Subcutaneous adipose tissue (tissue), 4 donors: ENCODE measurements around the gene COX8A. TPM values are rescaled to one million over a fixed set of nuclear protein-coding genes. Genes with fewer than 3 reads are reported as not detected.

Experiments used
- total RNA-seq, 4 donors: library from RNA; depleted of rRNA; stranded (reverse); fragments of >200 nt; gene quantifications; one replicate each; pipeline ENCODE4 v1.1.0, GENCODE V29; 2016
- TF ChIP-seq, protein P1 (sequence below): fragments of 450-650 bp; IDR thresholded peaks from one replicate; pipeline ENCODE4 v1.5.1; 2016; ENCODE audit warnings: low read depth, mild to moderate bottlenecking, control low read depth, antibody characterized with exemption, moderate library complexity

The COX8A gene
- total RNA-seq, 4 donors from 2014 or later = 299 to 526 (median 371) TPM

DNA sequence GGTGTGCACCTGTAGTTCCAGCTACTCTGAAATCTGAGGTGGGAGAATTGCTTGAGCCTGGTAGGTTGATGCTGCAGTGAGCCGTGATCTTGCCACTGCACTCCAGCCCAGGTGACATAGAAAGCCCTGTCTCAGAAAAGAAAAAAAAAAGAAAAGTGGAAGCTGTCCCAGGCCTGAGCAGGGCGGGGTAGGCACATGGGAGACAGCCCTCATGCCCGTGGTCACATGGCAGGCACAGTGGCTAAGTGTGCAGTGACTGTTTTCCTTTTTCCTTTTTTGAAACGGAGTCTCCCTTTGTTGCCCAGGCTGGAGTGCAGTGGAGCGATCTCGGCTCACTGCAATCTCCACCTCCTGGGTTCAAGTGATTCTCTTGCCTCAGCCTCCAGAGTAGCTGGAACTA lies 19.6 kb downstream of the COX8A start:
- TF ChIP-seq, protein P1, sequence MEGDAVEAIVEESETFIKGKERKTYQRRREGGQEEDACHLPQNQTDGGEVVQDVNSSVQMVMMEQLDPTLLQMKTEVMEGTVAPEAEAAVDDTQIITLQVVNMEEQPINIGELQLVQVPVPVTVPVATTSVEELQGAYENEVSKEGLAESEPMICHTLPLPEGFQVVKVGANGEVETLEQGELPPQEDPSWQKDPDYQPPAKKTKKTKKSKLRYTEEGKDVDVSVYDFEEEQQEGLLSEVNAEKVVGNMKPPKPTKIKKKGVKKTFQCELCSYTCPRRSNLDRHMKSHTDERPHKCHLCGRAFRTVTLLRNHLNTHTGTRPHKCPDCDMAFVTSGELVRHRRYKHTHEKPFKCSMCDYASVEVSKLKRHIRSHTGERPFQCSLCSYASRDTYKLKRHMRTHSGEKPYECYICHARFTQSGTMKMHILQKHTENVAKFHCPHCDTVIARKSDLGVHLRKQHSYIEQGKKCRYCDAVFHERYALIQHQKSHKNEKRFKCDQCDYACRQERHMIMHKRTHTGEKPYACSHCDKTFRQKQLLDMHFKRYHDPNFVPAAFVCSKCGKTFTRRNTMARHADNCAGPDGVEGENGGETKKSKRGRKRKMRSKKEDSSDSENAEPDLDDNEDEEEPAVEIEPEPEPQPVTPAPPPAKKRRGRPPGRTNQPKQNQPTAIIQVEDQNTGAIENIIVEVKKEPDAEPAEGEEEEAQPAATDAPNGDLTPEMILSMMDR = no peak

- TF ChIP-seq, protein P1 = no peak
Measured at GRCh38 chr11:63996512-63996911, 22.1 kb downstream of the COX8A start.

DNA sequence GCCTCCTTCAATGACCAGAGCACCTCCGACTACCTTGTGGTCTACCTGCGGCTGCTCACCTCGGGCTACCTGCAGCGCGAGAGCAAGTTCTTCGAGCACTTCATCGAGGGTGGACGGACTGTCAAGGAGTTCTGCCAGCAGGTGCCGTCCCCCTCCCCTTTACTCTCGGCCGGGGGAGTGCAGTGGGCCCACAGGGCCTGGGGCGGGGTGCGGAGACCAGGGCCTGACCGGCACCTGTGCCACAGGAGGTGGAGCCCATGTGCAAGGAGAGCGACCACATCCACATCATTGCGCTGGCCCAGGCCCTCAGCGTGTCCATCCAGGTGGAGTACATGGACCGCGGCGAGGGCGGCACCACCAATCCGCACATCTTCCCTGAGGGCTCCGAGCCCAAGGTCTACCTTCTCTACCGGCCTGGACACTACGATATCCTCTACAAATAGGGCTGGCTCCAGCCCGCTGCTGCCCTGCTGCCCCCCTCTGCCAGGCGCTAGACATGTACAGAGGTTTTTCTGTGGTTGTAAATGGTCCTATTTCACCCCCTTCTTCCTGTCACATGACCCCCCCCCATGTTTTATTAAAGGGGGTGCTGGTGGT lies 22.8 kb downstream of the COX8A start:
- TF ChIP-seq, protein P1 = no peak

GRCh38 chr11:63997801-63998337 lies 23.4 kb downstream of the COX8A start:
- TF ChIP-seq, protein P1 = no peak

DNA sequence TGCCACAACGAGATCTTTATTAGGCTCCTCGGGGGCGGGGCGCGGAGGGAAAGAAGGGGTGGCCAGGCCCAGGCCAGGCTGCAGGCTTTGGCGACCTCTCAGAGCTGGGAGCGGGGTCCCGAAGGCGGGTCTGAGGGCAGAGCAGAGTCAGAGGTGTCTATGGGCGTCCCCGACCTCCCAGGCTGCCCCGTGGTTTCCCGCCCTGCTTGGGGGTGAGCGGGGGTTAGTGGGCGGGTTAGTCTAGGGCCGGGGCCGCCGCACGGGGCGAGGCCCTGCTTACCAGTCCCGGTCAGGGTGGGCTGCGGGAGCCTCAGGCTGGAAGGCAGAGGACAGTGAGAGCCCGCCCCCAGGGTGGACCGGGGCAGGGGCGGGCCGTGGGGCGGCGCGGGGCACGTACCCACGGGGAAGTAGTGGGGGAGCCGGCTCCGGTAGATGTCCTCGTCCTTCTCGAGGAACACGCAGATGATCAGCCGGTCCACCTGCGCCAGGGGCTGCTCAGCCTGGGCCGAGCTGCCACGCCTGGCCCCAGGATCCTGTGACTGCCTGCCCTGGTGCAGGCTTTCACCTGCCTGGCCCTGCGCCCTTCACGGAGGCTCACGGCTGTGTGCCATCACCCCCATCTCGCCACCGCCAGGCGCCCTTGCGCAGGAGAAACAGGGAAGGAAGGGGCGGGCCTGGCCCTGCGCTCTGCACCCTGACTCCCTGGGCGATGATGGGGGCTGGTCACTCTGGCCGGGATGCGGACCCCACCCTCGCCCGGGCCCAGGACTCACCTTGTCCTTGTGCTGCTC lies 24.3 kb downstream of the COX8A start:
- TF ChIP-seq, protein P1 = no peak

DNA sequence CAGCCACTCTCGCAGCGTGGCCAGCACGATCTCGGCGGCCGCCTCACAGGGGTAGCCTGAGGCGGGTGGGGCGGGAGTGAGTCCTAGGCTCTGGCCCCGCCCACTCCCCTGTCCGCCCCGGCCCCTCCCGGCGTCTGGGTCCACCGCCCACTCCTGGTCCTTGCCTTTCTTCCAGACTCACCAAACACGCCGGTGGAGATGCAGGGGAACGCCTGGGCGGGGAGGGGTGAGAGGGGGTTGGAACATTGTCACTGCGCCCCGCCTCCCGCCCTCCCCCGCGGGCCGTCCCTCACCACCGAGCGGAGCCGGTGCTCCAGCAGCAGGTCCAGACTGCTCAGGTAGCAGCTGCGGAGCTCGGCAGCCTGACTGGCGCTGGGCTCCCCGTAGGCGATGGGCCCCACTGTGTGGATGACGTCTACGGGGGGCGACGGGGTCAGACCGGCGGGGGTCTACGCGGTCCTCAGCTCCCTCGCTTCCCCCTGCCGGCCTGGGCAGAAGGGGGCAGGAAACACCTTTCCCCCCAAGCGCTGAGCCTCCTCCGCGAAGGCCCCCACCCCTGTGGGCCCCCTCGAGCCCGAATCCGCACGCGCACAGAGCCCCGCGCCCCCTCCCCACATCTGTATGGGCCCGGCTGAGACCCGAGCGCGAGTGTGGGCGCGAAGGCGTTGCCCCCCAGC lies 25.1 kb downstream of the COX8A start:
- TF ChIP-seq, protein P1 = no peak
